Measurements from ENCODE around the gene DNLZ.
"Not testable (repeated sequence)": the region's sequence is repeated elsewhere in the genome, so short reads cannot be mapped to it uniquely, and the experiment has no call there.

DNLZ gene

GRCh38 chr9:136358016-136358415, 5.5 kb downstream of the DNLZ start:
- no peak for FAIRE-seq

- no peak for FAIRE-seq
Observed at GRCh38 chr9:136357202-136357725, 6.3 kb downstream of the DNLZ start.

GRCh38 chr9:136355616-136356557, 7.7 kb downstream of the DNLZ start:
- no peak for FAIRE-seq

- no peak for FAIRE-seq
Observed at GRCh38 chr9:136354592-136355085, 8.9 kb downstream of the DNLZ start.

- FAIRE-seq: no peak
Observed at GRCh38 chr9:136353757-136354488, 9.6 kb downstream of the DNLZ start.

GRCh38 chr9:136353088-136353487, 10.5 kb downstream of the DNLZ start:
- no peak for FAIRE-seq

GRCh38 chr9:136352682-136353081, 10.9 kb downstream of the DNLZ start:
- no peak for FAIRE-seq

- not testable (repeated sequence) for FAIRE-seq
Observed at GRCh38 chr9:136351868-136352267, 11.7 kb downstream of the DNLZ start.

GRCh38 chr9:136351252-136351800, 12.2 kb downstream of the DNLZ start:
- FAIRE-seq: no peak

GRCh38 chr9:136349546-136349945, 14.0 kb downstream of the DNLZ start:
- no peak for FAIRE-seq

GRCh38 chr9:136348691-136349090, 14.9 kb downstream of the DNLZ start:
- no peak for FAIRE-seq

GRCh38 chr9:136347472-136348256, 15.9 kb downstream of the DNLZ start:
- no peak for FAIRE-seq

GRCh38 chr9:136346927-136347465, 16.5 kb downstream of the DNLZ start:
- FAIRE-seq: no peak

- FAIRE-seq: no peak
Observed at GRCh38 chr9:136346157-136346481, 17.4 kb downstream of the DNLZ start.

GRCh38 chr9:136345281-136346156, 18.0 kb downstream of the DNLZ start:
- FAIRE-seq: no peak

GRCh38 chr9:136344544-136345280, 18.8 kb downstream of the DNLZ start:
- no peak for FAIRE-seq

GRCh38 chr9:136343884-136344269, 19.7 kb downstream of the DNLZ start:
- no peak for FAIRE-seq

GRCh38 chr9:136343121-136343883, 20.2 kb downstream of the DNLZ start:
- FAIRE-seq: no peak
